Esophagus muscularis mucosa (tissue), 4 donors: Measurements from ENCODE around the gene CD74. TPM values are rescaled to one million over a fixed set of nuclear protein-coding genes. Genes with fewer than 3 reads are reported as not detected.
A peak's percentile ranks its signal among the peaks of the same experiment; 100 is the strongest.

ENCODE experiments used
- DNase-seq: peaks from one replicate; pipeline ENCODE4 v3.0.0-alpha.2; 2017; ENCODE audit errors: extremely low spot score
- H3K27ac ChIP-seq, 4 donors: fragments of 200-600 bp; sonication (generic); replicated peaks in 1 of 4; 1 replicate in 3 of 4; 2 replicates in 1 of 4; pipeline ENCODE4 v1.5.1; 2016 to 2019; ENCODE audit warnings: mild to moderate bottlenecking in 1 of 4
- H3K27me3 ChIP-seq, 4 donors: fragments of 200-600 bp; sonication (generic); one replicate each; pipeline versions ENCODE4 v1.5.1 to v1.6.0; 2016 to 2019
- H3K36me3 ChIP-seq, 4 donors: fragments of 200-600 bp; sonication (generic); one replicate each; pipeline ENCODE4 v1.5.1; 2016 to 2019
- H3K4me1 ChIP-seq, 4 donors: fragments of 200-600 bp; sonication (generic); one replicate each; pipeline ENCODE4 v1.5.1; 2016 to 2019
- H3K4me3 ChIP-seq, 4 donors: fragments of 200-600 bp; sonication (generic); 1 replicate in 2 of 4; 2 replicates in 2 of 4; pipeline ENCODE4 v1.5.1; 2016 to 2019; ENCODE audit warnings: mild to moderate bottlenecking in 4 of 4, moderate library complexity in 1 of 4
- H3K9me3 ChIP-seq, 4 donors: fragments of 200-600 bp; sonication (generic); 1 replicate in 3 of 4; 2 replicates in 1 of 4; pipeline ENCODE4 v1.5.1; 2016 to 2019
- CTCF ChIP-seq, 3 experiments: fragments of 200-600 bp in 2 of 3; fragments of 450-650 bp in 1 of 3; sonication (generic) in 2 of 3; IDR thresholded peaks; one replicate each; pipeline ENCODE4 v1.5.1; 2017 to 2019; ENCODE audit warnings: antibody characterized with exemption in 3 of 3, mild to moderate bottlenecking in 2 of 3, moderate library complexity in 1 of 3
- EP300 ChIP-seq: sonication (generic); formaldehyde crosslinking; IDR thresholded peaks from one replicate; pipeline ENCODE4 v1.6.1; 2017; ENCODE audit warnings: antibody characterized with exemption
- POLR2A ChIP-seq: fragments of 450-650 bp; IDR thresholded peaks from one replicate; pipeline ENCODE4 v1.6.1; 2017; ENCODE audit warnings: antibody characterized with exemption, moderate library complexity, mild to moderate bottlenecking, low read depth
- POLR2AphosphoS5 ChIP-seq, 2 donors: sonication (generic); formaldehyde crosslinking; IDR thresholded peaks; one replicate each; pipeline ENCODE4 v1.6.1; 2017; ENCODE audit warnings: antibody characterized with exemption in 2 of 2
- WGBS: methylation state at CpG from one replicate; pipeline ENCODE4 v1.1.5; 2018; 5-methylcytosine and 5-hydroxymethylcytosine counted together
- intact Hi-C: fragments of 100-400 bp; cut with DNase I; formaldehyde crosslinking; loops from one replicate; pipeline ENCODE4 v1.15.1; 2023
- total RNA-seq, 4 donors: library from RNA; depleted of rRNA; stranded (reverse); fragments of >200 nt; gene quantifications; one replicate each; pipeline versions ENCODE4 v1.1.0 to v1.2.1, GENCODE V29; 2016

CD74 gene
- 100 to 1,000 TPM; 270 to 595 (median 555) TPM for total RNA-seq

DNA sequence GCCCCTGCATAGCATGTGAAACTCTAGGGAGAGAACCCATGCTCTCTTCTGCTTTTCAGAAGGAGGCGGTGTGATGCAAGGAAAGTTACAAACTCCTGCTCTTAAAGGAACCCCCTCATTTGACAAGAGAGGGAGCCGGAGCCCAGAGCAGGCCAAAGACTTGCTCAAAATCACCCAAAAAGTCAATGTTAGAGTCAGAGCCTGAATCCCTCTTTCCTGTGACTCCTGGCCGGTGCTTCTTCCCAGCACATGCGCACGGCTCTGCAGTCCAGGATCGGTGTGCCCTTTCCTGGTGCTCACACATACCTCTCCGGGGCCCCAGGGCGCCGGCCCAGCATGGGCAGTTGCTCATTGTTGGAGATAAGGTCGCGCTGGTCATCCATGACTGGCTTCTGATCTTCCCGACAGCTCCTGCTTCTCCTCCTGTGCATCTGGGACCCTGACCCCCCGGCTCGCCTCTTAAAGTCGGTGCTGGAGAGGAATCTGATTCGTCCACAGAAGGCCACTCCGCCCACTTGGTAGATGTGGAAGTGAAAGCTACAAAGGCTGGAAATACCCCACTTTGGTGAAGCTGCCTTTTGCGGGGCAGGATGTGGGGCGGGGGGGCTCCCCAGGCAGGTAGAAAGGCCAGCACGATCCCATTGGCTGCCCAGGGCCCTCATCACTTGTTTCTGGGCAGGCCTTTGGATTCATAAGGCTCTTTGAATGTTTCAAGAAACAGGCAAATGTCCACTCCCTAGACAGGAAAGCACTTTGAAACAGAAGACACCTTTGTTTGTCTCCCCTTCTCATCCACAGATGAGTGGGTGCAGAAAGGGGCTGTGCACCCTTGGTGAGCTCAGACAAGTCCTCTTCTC is at the start of gene CD74:
Gene CD74 (minus strand): TSS at position 592 of the 857 bp plus-strand sequence. CDS start 161 bp downstream, at position 431.
- peaks cover 30 to 50% (median 36%) of the 10 kb centered on the region in 4 donors for H3K4me1 ChIP-seq
- no peaks in the 10 kb centered on the region for H3K36me3 ChIP-seq
- H3K27me3 ChIP-seq, result no peaks in the 10 kb centered on the region
- peak within 1 kb of the TSS; percentile 75 to 85 (median 81) for H3K27ac ChIP-seq
- peak within 1 kb of the TSS; percentile 47 to 64 (median 50) for H3K4me3 ChIP-seq
- no peaks in the 10 kb centered on the region for H3K9me3 ChIP-seq
- 36% methylated on average over 16 of the region's 20 CpGs for WGBS
- intact Hi-C loops, result no loop called here
- peak; percentile 29 for TF ChIP-seq POLR2A
- peak; percentile 61 to 88 for TF ChIP-seq POLR2AphosphoS5 (IDR thresholded peaks at IDR 0.05)
- TF ChIP-seq CTCF (IDR thresholded peaks at IDR 0.05), result no peak
- no peak for TF ChIP-seq EP300
- peak; percentile 95 for DNase-seq

DNA sequence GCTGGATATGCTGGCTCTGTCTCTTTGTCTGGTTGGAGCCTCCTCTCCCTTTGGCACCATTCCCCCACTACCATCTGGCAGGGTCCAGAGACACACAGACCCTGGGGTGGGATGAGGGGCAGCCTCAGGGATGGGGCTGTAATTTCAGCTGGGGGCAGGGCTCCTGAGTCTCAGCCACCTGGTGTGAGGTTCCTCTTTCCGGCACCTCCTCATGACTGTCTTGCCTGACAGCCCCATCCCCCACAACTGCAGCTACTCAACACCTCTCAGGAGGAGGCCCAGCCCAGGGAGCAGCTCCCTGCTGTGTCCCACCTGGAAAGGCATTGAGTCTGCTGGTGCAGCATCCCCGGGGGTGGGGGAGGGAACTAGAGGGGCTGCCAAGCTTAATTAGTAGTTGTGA is 48.5 kb upstream of the CD74 start:
- no peak for DNase-seq

GRCh38 chr5:150460781-150461180 is 48.1 kb upstream of the CD74 start:
- no peaks in the 10 kb centered on the region for H3K9me3 ChIP-seq
- no peak for TF ChIP-seq CTCF (IDR thresholded peaks at IDR 0.05)
- TF ChIP-seq POLR2AphosphoS5 (IDR thresholded peaks at IDR 0.05), result no peak
- no peak for TF ChIP-seq EP300
- TF ChIP-seq POLR2A, result no peak
- no peaks in the 10 kb centered on the region for H3K27me3 ChIP-seq
- no peak for DNase-seq
- H3K4me1 ChIP-seq, result peaks cover 27 to 38% (median 34%) of the 10 kb centered on the region in 4 donors
- WGBS, result 41% methylated on average over 2 of the region's 2 CpGs
- intact Hi-C loops, result no loop called here
- H3K27ac ChIP-seq, result no peak overlapping the region
- no peak overlapping the region for H3K4me3 ChIP-seq
- H3K36me3 ChIP-seq, result no peaks in the 10 kb centered on the region

More for the DNA sequence above, 48.5 kb upstream of the CD74 start:
- no peak overlapping the region for H3K4me3 ChIP-seq
- peaks cover 27 to 40% (median 34%) of the 10 kb centered on the region in 4 donors for H3K4me1 ChIP-seq
- WGBS, result 100% methylated on average over 1 of the region's 2 CpGs
- TF ChIP-seq CTCF (IDR thresholded peaks at IDR 0.05), result no peak
- no peak for TF ChIP-seq EP300
- TF ChIP-seq POLR2A, result no peak
- intact Hi-C loops, result no loop called here
- no peak overlapping the region for H3K27ac ChIP-seq
- H3K27me3 ChIP-seq, result no peaks in the 10 kb centered on the region
- no peaks in the 10 kb centered on the region for H3K9me3 ChIP-seq
- no peaks in the 10 kb centered on the region for H3K36me3 ChIP-seq

- H3K27ac ChIP-seq, result peak overlapping the region in 1 of 4 donors; percentile 10
- DNase-seq, result peak; percentile 94
- intact Hi-C loops, result loop anchor here (2.0 to 5.0 kb wide), 3 partner anchors 64 to 198 kb away; no protein-coding TSS in a partner anchor
- no peaks in the 10 kb centered on the region for H3K36me3 ChIP-seq
- H3K27me3 ChIP-seq, result no peaks in the 10 kb centered on the region
- no peaks in the 10 kb centered on the region for H3K9me3 ChIP-seq
- H3K4me1 ChIP-seq, result peaks cover 9 to 20% (median 17%) of the 10 kb centered on the region in 4 donors
- H3K4me3 ChIP-seq, result peak overlapping the region; percentile 26 to 44 (median 35)
- 26% methylated on average over 24 of the region's 36 CpGs for WGBS
- TF ChIP-seq POLR2A (no peak), CTCF (IDR thresholded peaks at IDR 0.05) (peak; percentile 77 to 93 (median 88))
These were observed 46.3 kb upstream of the CD74 start for GRCh38 chr5:150458802-150459557.
